Common myeloid progenitor, CD34-positive (primary cell): Measurements from ENCODE around the gene DNASE2B.

Experiments
- CTCF ChIA-PET: fragments of 350-600 bp; sonication (Branson Sonifier 250); formaldehyde crosslinking; loops from one replicate; lab custom pipeline; 2021; ENCODE audit warnings: antibody characterized with exemption; lab: Charles Lee
- POLR2A ChIA-PET: fragments of 350-600 bp; sonication (Branson Sonifier 250); formaldehyde crosslinking; loops from one replicate; lab custom pipeline; 2021; ENCODE audit warnings: antibody characterized with exemption; lab: Charles Lee
- DNase-seq, 3 donors: peaks; one replicate each; pipeline versions ENCODE4 v3.0.0 to v3.0.0-alpha.2; 2013
- H3K27ac ChIP-seq, 2 experiments: 1 replicate in 1 of 2; 2 replicates in 1 of 2; pipeline ENCODE4 v1.7.0; 2013; ENCODE audit warnings: inconsistent platforms in 2 of 2, low read length in 2 of 2, mild to moderate bottlenecking in 2 of 2, low read depth in 1 of 2, moderate library complexity in 1 of 2; ENCODE audit not compliant: severe bottlenecking in 2 of 2, insufficient read depth in 1 of 2, poor library complexity in 1 of 2
- H3K27me3 ChIP-seq, 5 experiments: replicated peaks in 2 of 5; 1 replicate in 3 of 5; 2 replicates in 2 of 5; pipeline versions ENCODE4 v1.6.1 to v1.7.0; 2013; ENCODE audit warnings: low read length in 4 of 5, mild to moderate bottlenecking in 2 of 5, moderate library complexity in 2 of 5, inconsistent platforms in 1 of 5; ENCODE audit not compliant: insufficient read depth in 5 of 5, control insufficient read depth in 4 of 5
- H3K36me3 ChIP-seq, 4 experiments: 1 replicate in 2 of 4; 2 replicates in 2 of 4; pipeline versions ENCODE4 v1.6.1 to v1.7.0; 2013; ENCODE audit warnings: low read length in 3 of 4, control low read depth in 1 of 4, mild to moderate bottlenecking in 1 of 4; ENCODE audit not compliant: control insufficient read depth in 4 of 4, insufficient read depth in 4 of 4
- H3K4me1 ChIP-seq, 4 experiments: 1 replicate in 3 of 4; 2 replicates in 1 of 4; pipeline versions ENCODE4 v1.6.1 to v1.7.1; 2013; ENCODE audit warnings: low read length in 3 of 4, mild to moderate bottlenecking in 3 of 4, control low read depth in 1 of 4, inconsistent platforms in 1 of 4, moderate library complexity in 1 of 4; ENCODE audit not compliant: control insufficient read depth in 4 of 4, insufficient read depth in 4 of 4; ENCODE audit errors: control extremely low read depth in 1 of 4
- H3K4me3 ChIP-seq, 7 experiments: 1 replicate in 4 of 7; 2 replicates in 3 of 7; pipeline versions ENCODE4 v1.5.1 to v1.7.0; 2013; ENCODE audit warnings: mild to moderate bottlenecking in 7 of 7, low read length in 6 of 7, moderate library complexity in 6 of 7, inconsistent platforms in 2 of 7, low read depth in 2 of 7, control low read depth in 1 of 7; ENCODE audit not compliant: insufficient read depth in 4 of 7, control insufficient read depth in 1 of 7; ENCODE audit errors: extremely low read depth in 1 of 7
- H3K9me3 ChIP-seq, 5 experiments: 1 replicate in 4 of 5; 2 replicates in 1 of 5; pipeline versions ENCODE4 v1.6.1 to v1.7.1; 2013; ENCODE audit warnings: low read length in 4 of 5, mild to moderate bottlenecking in 2 of 5, inconsistent platforms in 1 of 5, low read depth in 1 of 5, moderate library complexity in 1 of 5; ENCODE audit not compliant: control insufficient read depth in 4 of 5, insufficient read depth in 2 of 5; ENCODE audit errors: control extremely low read depth in 1 of 5
- WGBS: methylation state at CpG from one replicate; pipeline ENCODE4 v1.1.5; 2013; ENCODE audit not compliant: insufficient coverage; 5-methylcytosine and 5-hydroxymethylcytosine counted together

DNASE2B gene

GRCh38 chr1:84452436-84452835, 54.2 kb downstream of the DNASE2B start:
- Histone ChIP-seq H3K9me3 (no peaks in the 10 kb centered on the region), H3K4me1 (no peaks in the 10 kb centered on the region), H3K4me3 (no peak overlapping the region), H3K36me3 (no peaks in the 10 kb centered on the region), H3K27me3 (peaks cover 0 to 6% (median 0%) of the 10 kb centered on the region in 5 experiments), H3K27ac (no peak overlapping the region)
- no peak for DNase-seq
- 83% methylated on average over 1 of the region's 3 CpGs for WGBS
- ChIA-PET CTCF (interaction anchor here (1.2 kb wide), 1 partner anchor 11 kb away, joined by 4 read pairs; no protein-coding TSS in a partner anchor), POLR2A (no interaction called here)

DNA sequence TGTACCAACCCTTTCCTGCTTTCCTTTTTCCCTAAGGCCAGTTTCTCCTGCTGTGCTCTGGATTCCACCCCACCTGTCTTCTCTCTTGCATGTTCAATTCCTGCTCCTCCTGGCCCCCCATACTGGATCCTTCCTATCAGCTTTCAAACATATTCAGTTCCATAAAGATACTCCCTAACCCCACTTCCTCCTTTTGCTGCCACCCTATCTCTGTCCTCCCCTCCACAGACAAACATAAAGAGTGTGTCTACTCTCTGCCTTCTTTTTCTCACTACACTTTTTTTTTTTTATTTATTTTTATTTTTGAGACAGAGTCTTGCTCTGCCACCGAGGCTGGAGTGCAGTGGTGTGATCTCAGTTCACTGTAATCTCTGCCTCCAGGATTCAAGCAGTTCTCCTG, 63.8 kb downstream of the DNASE2B start:
- no peaks in the 10 kb centered on the region for H3K36me3 ChIP-seq
- POLR2A ChIA-PET = no interaction called here
- CTCF ChIA-PET = interaction anchor here (0.6 to 1.5 kb wide), 2 partner anchors 16 to 442 kb away, joined by 3 to 4 read pairs; no protein-coding TSS in a partner anchor
- no peak overlapping the region for H3K27ac ChIP-seq
- no peaks in the 10 kb centered on the region for H3K9me3 ChIP-seq
- H3K4me1 ChIP-seq = no peaks in the 10 kb centered on the region
- no peak for DNase-seq
- no CpG with 5 or more reads among the region's 1 CpG for WGBS
- H3K4me3 ChIP-seq = no peak overlapping the region
- peaks cover 0 to 9% (median 0%) of the 10 kb centered on the region in 5 experiments for H3K27me3 ChIP-seq
